GM12878 (cell line): ENCODE results near the gene TAX1BP3. TPM values are rescaled to one million over a fixed set of nuclear protein-coding genes. Genes with fewer than 3 reads are reported as not detected.

ENCODE experiments used
- BCL11A ChIP-seq: IDR thresholded peaks from 2 replicates; pipeline ENCODE4 v1.6.1; 2011; ENCODE audit warnings: low read depth, low read length
- CBFB ChIP-seq: IDR thresholded peaks from 2 replicates; pipeline ENCODE4 v1.6.1; 2016; ENCODE audit warnings: antibody characterized with exemption, low read depth
- CBX3 ChIP-seq: fragments of 200-600 bp; sonication (generic); IDR thresholded peaks from 2 replicates; pipeline ENCODE4 v1.6.1; 2016; ENCODE audit warnings: low read depth, borderline replicate concordance
- CREB1 ChIP-seq: IDR thresholded peaks from 2 replicates; pipeline ENCODE4 v1.6.1; 2012; ENCODE audit warnings: low read depth, mild to moderate bottlenecking, inconsistent platforms
- EP300 ChIP-seq, 2 experiments: fragments of 150-350 bp in 1 of 2; IDR thresholded peaks; 2 replicates each; pipeline ENCODE4 v1.6.1; 2011 to 2012; ENCODE audit warnings: low read depth in 2 of 2, low read length in 2 of 2, borderline replicate concordance in 1 of 2, improper control_type of control experiment in 1 of 2, inconsistent platforms in 1 of 2; ENCODE audit not compliant: control insufficient read depth in 1 of 2
- NFYB ChIP-seq: IDR thresholded peaks from 2 replicates; pipeline ENCODE4 v1.6.1; 2011; ENCODE audit warnings: low read depth, mild to moderate bottlenecking, low read length, improper control_type of control experiment, moderate library complexity; ENCODE audit not compliant: insufficient read depth
- NRF1 ChIP-seq: conservative IDR thresholded peaks from 2 replicates; pipeline ENCODE4 v1.6.1; 2011; ENCODE audit warnings: mild to moderate bottlenecking, low read depth, low read length, improper control_type of control experiment
- POLR2AphosphoS2 ChIP-seq: IDR thresholded peaks from 2 replicates; pipeline ENCODE4 v1.6.1; 2011; ENCODE audit warnings: low read depth, mild to moderate bottlenecking, low read length, improper control_type of control experiment, moderate library complexity
- RAD51 ChIP-seq: fragments of 450-650 bp; IDR thresholded peaks from 2 replicates; pipeline ENCODE4 v1.6.1; 2016; ENCODE audit warnings: moderate library complexity, mild to moderate bottlenecking, inconsistent platforms
- RELA ChIP-seq: fragments of 450-650 bp; IDR thresholded peaks from 2 replicates; pipeline ENCODE4 v1.8.0; 2014; ENCODE audit warnings: borderline replicate concordance; ENCODE audit not compliant: partially characterized antibody
- SMC3 ChIP-seq: IDR thresholded peaks from 2 replicates; pipeline ENCODE4 v1.6.1; 2011; ENCODE audit warnings: low read length, improper control_type of control experiment, borderline replicate concordance
- ZNF24 ChIP-seq: fragments of 450-650 bp; IDR thresholded peaks from 2 replicates; pipeline ENCODE4 v1.6.1; 2017; ENCODE audit warnings: antibody characterized with exemption, mild to moderate bottlenecking
- polyA plus RNA-seq, 11 experiments: library from polyadenylated mRNA; depleted of rRNA in 4 of 11; unstranded in 6 of 11; stranded (reverse) in 5 of 11; fragments of >200 nt; fragmentation: Nextera tagmentation in 4 of 11; fragmentation: Illumina TruSeq in 1 of 11; extraction: Ambion mirVana in 4 of 11; extraction: Trizol in 1 of 11; gene quantifications; 1 replicate in 1 of 11; 2 replicates in 10 of 11; pipeline versions ENCODE4 v1.2.1 to v1.2.3, GENCODE V29; 2011 to 2016; ENCODE audit warnings: inconsistent platforms in 2 of 11, missing spikeins in 2 of 11, low read depth in 1 of 11
- total RNA-seq, 4 experiments: library from RNA; depleted of rRNA in 3 of 4; stranded (reverse); fragments of >200 nt in 3 of 4; fragmentation: Illumina TruSeq in 1 of 4; extraction: Trizol in 1 of 4; gene quantifications; 2 replicates each; pipeline versions ENCODE4 v1.2.1 to v1.2.3, GENCODE V29; 2013 to 2021
- TF ChIP-seq, protein P1 (sequence below): IDR thresholded peaks from 2 replicates; pipeline ENCODE4 v1.6.1; 2011; ENCODE audit warnings: low read depth, low read length, improper control_type of control experiment, borderline replicate concordance
- TF ChIP-seq, protein P2 (sequence below): fragments of 150-350 bp; IDR thresholded peaks from 2 replicates; pipeline ENCODE4 v1.6.1; 2016; ENCODE audit warnings: low read depth, low read length
- TF ChIP-seq, protein P3 (sequence below): fragments of 450-650 bp; IDR thresholded peaks from 2 replicates; pipeline ENCODE4 v1.6.1; 2017; ENCODE audit warnings: mild to moderate bottlenecking, low read depth, inconsistent platforms; ENCODE audit not compliant: poor library complexity, severe bottlenecking
- TF ChIP-seq, protein P4 (sequence below): IDR thresholded peaks from 2 replicates; pipeline ENCODE4 v1.6.1; 2011; ENCODE audit warnings: low read depth, mild to moderate bottlenecking, low read length, moderate library complexity, borderline replicate concordance; ENCODE audit errors: extremely low read depth
- TF ChIP-seq, protein P5 (sequence below): fragments of 150-350 bp; IDR thresholded peaks from 2 replicates; pipeline ENCODE4 v1.6.1; 2014; ENCODE audit warnings: mild to moderate bottlenecking, low read depth, low read length
- TF ChIP-seq, protein P6 (sequence below): fragments of 450-650 bp; IDR thresholded peaks from 2 replicates; pipeline ENCODE4 v1.6.1; 2014; ENCODE audit warnings: mild to moderate bottlenecking

Gene TAX1BP3
- total and polyA plus RNA-seq, 10 of the 15 experiments (the other 5 are each of a cell fraction or from before 2014, with no cell fraction given): 1.00 to 40.4 (median 15.4) TPM

DNA sequence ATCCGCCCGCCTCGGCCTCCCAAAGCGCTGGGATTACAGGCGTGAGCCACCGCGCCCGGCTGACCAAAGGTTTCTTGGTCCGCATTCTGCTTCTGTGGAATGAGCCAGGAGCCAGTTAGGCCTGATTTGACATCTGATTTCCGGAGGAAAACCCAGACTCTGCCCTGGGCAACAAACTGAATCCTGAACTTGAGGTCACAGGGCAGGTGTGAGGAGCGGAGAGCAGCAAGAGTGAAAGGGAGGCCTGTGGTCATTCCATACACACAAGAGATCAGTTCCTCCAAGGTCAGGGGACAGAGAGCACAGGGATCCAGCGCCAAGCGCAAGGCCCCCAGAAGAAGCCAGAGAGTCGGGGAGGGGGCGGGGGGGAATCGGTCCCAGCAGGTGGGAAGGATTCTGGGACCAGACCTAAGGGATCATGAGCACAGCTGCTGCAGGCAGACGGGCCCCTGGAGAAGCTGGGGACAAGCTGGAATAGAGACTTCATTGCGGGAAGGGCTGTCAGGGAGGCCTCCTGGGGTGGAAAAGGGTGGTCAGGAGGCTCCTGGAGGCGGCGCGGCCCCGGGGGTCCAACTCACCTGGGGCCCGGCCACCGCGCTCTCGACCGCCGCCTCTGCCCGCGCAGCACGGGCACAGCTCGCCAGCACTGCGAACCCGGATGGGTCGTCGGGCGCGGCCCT lies 32.8 kb downstream of the TAX1BP3 start (continued):
- no peak for TF ChIP-seq NRF1
- TF ChIP-seq, protein P1, sequence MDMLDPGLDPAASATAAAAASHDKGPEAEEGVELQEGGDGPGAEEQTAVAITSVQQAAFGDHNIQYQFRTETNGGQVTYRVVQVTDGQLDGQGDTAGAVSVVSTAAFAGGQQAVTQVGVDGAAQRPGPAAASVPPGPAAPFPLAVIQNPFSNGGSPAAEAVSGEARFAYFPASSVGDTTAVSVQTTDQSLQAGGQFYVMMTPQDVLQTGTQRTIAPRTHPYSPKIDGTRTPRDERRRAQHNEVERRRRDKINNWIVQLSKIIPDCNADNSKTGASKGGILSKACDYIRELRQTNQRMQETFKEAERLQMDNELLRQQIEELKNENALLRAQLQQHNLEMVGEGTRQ: no peak
- no peak for TF ChIP-seq POLR2AphosphoS2
- no peak for TF ChIP-seq CBX3
- no peak for TF ChIP-seq BCL11A
- TF ChIP-seq CREB1: no peak
- TF ChIP-seq ZNF24: no peak
- TF ChIP-seq, protein P2, sequence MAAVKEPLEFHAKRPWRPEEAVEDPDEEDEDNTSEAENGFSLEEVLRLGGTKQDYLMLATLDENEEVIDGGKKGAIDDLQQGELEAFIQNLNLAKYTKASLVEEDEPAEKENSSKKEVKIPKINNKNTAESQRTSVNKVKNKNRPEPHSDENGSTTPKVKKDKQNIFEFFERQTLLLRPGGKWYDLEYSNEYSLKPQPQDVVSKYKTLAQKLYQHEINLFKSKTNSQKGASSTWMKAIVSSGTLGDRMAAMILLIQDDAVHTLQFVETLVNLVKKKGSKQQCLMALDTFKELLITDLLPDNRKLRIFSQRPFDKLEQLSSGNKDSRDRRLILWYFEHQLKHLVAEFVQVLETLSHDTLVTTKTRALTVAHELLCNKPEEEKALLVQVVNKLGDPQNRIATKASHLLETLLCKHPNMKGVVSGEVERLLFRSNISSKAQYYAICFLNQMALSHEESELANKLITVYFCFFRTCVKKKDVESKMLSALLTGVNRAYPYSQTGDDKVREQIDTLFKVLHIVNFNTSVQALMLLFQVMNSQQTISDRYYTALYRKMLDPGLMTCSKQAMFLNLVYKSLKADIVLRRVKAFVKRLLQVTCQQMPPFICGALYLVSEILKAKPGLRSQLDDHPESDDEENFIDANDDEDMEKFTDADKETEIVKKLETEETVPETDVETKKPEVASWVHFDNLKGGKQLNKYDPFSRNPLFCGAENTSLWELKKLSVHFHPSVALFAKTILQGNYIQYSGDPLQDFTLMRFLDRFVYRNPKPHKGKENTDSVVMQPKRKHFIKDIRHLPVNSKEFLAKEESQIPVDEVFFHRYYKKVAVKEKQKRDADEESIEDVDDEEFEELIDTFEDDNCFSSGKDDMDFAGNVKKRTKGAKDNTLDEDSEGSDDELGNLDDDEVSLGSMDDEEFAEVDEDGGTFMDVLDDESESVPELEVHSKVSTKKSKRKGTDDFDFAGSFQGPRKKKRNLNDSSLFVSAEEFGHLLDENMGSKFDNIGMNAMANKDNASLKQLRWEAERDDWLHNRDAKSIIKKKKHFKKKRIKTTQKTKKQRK: no peak
- no peak for TF ChIP-seq EP300 (IDR thresholded peaks at IDR 0.05; ENCODE audit: borderline replicate concordance in 1 of 2, control insufficient read depth in 1 of 2, low read depth in 2 of 2, low read length in 2 of 2)
- TF ChIP-seq, protein P3, sequence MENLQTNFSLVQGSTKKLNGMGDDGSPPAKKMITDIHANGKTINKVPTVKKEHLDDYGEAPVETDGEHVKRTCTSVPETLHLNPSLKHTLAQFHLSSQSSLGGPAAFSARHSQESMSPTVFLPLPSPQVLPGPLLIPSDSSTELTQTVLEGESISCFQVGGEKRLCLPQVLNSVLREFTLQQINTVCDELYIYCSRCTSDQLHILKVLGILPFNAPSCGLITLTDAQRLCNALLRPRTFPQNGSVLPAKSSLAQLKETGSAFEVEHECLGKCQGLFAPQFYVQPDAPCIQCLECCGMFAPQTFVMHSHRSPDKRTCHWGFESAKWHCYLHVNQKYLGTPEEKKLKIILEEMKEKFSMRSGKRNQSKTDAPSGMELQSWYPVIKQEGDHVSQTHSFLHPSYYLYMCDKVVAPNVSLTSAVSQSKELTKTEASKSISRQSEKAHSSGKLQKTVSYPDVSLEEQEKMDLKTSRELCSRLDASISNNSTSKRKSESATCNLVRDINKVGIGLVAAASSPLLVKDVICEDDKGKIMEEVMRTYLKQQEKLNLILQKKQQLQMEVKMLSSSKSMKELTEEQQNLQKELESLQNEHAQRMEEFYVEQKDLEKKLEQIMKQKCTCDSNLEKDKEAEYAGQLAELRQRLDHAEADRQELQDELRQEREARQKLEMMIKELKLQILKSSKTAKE: no peak
- TF ChIP-seq, protein P4, sequence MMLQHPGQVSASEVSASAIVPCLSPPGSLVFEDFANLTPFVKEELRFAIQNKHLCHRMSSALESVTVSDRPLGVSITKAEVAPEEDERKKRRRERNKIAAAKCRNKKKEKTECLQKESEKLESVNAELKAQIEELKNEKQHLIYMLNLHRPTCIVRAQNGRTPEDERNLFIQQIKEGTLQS: no peak
- TF ChIP-seq RELA: peak; percentile 35
- TF ChIP-seq, protein P5, sequence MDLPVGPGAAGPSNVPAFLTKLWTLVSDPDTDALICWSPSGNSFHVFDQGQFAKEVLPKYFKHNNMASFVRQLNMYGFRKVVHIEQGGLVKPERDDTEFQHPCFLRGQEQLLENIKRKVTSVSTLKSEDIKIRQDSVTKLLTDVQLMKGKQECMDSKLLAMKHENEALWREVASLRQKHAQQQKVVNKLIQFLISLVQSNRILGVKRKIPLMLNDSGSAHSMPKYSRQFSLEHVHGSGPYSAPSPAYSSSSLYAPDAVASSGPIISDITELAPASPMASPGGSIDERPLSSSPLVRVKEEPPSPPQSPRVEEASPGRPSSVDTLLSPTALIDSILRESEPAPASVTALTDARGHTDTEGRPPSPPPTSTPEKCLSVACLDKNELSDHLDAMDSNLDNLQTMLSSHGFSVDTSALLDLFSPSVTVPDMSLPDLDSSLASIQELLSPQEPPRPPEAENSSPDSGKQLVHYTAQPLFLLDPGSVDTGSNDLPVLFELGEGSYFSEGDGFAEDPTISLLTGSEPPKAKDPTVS: no peak
- no peak for TF ChIP-seq NFYB
- no peak for TF ChIP-seq CBFB
- no peak for TF ChIP-seq RAD51
- no peak for TF ChIP-seq SMC3
- TF ChIP-seq, protein P6, sequence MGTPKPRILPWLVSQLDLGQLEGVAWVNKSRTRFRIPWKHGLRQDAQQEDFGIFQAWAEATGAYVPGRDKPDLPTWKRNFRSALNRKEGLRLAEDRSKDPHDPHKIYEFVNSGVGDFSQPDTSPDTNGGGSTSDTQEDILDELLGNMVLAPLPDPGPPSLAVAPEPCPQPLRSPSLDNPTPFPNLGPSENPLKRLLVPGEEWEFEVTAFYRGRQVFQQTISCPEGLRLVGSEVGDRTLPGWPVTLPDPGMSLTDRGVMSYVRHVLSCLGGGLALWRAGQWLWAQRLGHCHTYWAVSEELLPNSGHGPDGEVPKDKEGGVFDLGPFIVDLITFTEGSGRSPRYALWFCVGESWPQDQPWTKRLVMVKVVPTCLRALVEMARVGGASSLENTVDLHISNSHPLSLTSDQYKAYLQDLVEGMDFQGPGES: no peak
